ENCODE measurements around the gene LENG8. TPM values are rescaled to one million over a fixed set of nuclear protein-coding genes. Genes with fewer than 3 reads are reported as not detected.
A peak's percentile ranks its signal among the peaks of the same experiment; 100 is the strongest.

LENG8 gene
- total and polyA plus RNA-seq, 2 of the 13 experiments (the other 11 are each of a cell fraction or from before 2014, with no cell fraction given) = 14.3 to 41.9 TPM

- no peak for TF ChIP-seq HIC2 (CRISPR knock-in tag; IDR thresholded peaks at IDR 0.05; ENCODE audit: low read depth)
- no peak for TF ChIP-seq KLF15 (CRISPR knock-in tag; IDR thresholded peaks at IDR 0.05; ENCODE audit: borderline replicate concordance)
- no peak for TF ChIP-seq GABPA (IDR thresholded peaks at IDR 0.05; ENCODE audit: low read depth, low read length)
- TF ChIP-seq GABPA (CRISPR knock-in tag; IDR thresholded peaks at IDR 0.05; ENCODE audit: low read depth) = peak; percentile 62
- TF ChIP-seq ZNF878 (CRISPR knock-in tag; IDR thresholded peaks at IDR 0.05) = 0 out of 2 replicates have a peak, but pooled peaks have one; percentile 23
- no peak; the same call in 1 of the 2 replicates for TF ChIP-seq MXD3 (CRISPR knock-in tag; IDR thresholded peaks at IDR 0.05)
- 0 out of 2 replicates have a peak, but pooled peaks have one; percentile 29 for TF ChIP-seq ZFP90 (CRISPR knock-in tag; IDR thresholded peaks at IDR 0.05; ENCODE audit: borderline replicate concordance)
- peak; percentile 54; the same call in 1 of the 2 replicates for TF ChIP-seq GATAD1 (CRISPR knock-in tag; IDR thresholded peaks at IDR 0.05)
- 0 out of 2 replicates have a peak, but pooled peaks have one; percentile 15 for TF ChIP-seq NR2F2 (IDR thresholded peaks at IDR 0.05; ENCODE audit: borderline replicate concordance, low read depth)
- no peak for TF ChIP-seq MTF1 (CRISPR knock-in tag; IDR thresholded peaks at IDR 0.05)
- TF ChIP-seq MIXL1 (CRISPR knock-in tag; IDR thresholded peaks at IDR 0.05) = no peak
- TF ChIP-seq SP140L (CRISPR knock-in tag; IDR thresholded peaks at IDR 0.05; ENCODE audit: borderline replicate concordance) = 0 out of 2 replicates have a peak, but pooled peaks have one; percentile 51
Observed at GRCh38 chr19:54448040-54448773, 792 bp upstream of the LENG8 start (continued).

Measured in HepG2 (cell line).